VCaP (cell line): Measurements from ENCODE around the gene UBE2I.

Experiments
- H3K27ac ChIP-seq: fragments of 450-650 bp; 2 replicates; pipeline ENCODE4 v1.5.1; 2017
- TF ChIP-seq, protein P1 (sequence below): fragments of 450-650 bp; conservative IDR thresholded peaks from 2 replicates; pipeline ENCODE4 v1.5.1; 2017; ENCODE audit warnings: mild to moderate bottlenecking, moderate library complexity

Gene UBE2I

DNA sequence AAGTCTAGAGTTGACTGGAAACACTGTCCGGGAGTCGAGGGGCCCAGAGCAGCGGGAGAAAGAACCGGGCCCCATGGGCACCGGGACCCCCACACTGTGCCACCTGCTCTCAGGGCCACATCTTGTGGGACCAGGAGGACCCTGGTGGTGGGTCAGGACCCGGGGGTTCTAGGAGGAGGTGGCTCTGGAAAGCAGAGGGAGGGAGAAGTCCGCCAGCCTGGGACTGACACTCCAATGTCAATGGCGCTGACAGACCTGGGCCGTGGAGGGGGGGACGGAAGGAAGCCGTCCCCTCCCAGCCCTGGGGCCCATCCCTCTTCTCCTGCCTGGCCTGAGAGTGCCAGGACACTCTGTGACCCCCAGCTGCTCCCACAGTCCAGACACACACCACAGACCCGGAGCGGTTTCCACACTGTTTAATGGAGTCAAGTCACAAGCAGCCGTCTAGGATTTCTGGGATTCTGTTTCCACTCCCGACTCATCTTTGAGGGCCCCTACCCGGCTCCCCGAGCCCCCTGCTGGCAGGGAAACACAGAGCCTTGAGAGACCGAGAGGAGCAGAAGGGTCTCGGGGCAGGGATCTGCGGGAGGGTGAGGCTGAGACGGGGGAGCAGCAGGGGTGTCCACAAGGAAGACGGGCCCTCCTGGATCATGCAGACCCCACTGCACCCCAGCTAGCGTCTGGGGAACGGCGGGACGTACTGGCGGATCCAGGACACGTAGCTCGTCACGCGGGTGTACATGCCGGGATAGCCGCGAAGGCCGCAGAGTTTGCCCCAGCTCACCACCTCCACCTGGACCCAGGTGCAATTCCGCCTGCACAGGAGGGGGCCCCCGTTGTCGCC, 23.5 kb upstream of the UBE2I start:
- TF ChIP-seq, protein P1, sequence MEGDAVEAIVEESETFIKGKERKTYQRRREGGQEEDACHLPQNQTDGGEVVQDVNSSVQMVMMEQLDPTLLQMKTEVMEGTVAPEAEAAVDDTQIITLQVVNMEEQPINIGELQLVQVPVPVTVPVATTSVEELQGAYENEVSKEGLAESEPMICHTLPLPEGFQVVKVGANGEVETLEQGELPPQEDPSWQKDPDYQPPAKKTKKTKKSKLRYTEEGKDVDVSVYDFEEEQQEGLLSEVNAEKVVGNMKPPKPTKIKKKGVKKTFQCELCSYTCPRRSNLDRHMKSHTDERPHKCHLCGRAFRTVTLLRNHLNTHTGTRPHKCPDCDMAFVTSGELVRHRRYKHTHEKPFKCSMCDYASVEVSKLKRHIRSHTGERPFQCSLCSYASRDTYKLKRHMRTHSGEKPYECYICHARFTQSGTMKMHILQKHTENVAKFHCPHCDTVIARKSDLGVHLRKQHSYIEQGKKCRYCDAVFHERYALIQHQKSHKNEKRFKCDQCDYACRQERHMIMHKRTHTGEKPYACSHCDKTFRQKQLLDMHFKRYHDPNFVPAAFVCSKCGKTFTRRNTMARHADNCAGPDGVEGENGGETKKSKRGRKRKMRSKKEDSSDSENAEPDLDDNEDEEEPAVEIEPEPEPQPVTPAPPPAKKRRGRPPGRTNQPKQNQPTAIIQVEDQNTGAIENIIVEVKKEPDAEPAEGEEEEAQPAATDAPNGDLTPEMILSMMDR = no peak
- H3K27ac ChIP-seq = no peak overlapping the region

DNA sequence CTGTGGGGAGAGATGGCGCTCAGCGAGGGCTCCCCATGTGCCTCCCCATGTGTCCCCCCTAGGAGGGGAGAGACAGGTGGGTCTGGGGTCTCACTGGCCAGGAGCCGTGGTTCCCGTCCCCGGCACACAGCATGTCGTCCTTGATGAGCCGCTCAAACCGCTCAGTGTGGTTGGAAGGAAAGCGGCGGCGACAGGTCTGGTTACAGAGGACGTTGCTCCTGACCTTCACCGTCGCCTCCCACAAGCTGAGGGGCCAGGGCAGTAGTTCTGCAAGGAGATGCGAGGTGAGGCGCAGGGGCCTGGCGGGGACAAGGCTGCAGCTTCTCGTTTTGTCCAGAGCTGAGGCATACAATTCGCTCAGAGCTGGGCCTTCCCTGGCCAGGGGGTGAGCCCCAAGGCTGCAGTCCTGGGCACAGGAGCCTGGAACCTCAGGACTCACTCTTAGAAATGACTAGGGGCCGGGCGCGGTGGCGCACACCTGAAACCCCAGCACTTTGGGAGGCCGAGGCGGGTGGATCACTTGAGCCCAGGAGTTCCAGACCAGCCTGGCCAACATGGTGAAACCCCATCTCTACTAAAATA, 22.8 kb upstream of the UBE2I start:
- no peak overlapping the region for H3K27ac ChIP-seq
- TF ChIP-seq, protein P1 = no peak

DNA sequence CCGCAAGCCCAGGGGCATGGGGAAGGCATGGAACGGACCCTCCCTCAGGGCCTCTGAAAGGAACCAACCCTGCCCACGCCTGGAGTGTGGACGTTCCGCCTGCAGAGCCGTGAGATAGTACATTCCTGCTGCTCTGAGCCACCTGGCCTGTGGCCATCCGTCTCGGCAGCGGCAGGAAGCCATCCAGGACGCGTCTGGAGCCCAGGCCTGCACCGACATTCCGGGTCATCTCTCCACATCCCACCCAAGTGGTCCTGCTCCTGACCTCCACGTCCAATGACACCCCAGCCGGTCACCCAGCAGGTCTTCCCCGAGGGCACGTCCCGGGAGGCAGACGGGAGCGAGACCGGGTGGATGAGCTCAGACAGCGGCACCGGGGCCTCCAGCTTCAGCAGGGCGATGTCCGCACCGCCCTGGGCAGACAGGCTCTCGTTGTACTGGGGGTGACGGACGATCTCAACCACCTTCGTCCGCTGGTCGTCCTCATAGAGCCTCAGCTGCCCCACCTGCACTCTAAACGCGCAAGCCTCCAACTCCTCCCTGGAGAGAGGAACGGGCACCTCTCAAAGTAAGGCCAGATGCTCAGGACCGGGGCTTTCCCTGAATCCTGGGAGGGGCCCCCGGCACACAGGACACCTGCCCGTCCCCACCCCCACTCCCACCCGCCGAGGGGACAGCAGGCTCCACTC, 21.3 kb upstream of the UBE2I start:
- TF ChIP-seq, protein P1 = no peak
- H3K27ac ChIP-seq = no peak overlapping the region

DNA sequence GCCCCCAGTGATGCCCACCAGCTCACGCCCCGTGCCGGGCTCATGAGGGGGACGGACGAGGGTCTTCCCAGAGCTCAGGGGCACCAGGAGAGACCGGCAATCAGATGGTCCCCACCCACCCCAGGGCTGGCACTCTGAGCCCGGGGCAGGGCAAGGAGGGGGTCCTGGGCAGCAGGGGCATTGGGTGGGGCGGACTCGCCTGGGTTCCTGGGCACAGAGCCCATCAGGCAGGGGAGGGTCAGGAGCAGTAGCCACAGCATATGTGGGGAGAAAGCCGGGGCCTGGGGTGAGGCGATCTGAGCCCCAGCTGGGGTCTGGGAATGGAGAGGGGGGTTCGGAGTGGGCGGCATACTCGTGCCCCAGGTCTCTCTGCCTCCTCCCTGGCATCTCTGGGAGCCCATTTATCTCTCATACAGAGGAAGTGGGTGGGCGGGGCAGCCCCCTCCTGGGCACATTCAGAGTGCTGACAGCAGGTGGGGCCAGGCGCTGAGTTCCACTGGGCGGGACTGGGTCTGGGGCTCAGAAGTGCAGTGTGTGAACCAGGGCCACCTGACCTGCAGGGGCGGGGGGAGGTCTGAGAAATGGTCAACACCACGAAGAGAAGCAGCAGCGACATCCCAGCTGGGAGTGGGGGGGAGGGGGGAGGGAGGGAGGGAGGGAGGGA, 20.5 kb upstream of the UBE2I start:
- H3K27ac ChIP-seq = no peak overlapping the region
- TF ChIP-seq, protein P1 = no peak

DNA sequence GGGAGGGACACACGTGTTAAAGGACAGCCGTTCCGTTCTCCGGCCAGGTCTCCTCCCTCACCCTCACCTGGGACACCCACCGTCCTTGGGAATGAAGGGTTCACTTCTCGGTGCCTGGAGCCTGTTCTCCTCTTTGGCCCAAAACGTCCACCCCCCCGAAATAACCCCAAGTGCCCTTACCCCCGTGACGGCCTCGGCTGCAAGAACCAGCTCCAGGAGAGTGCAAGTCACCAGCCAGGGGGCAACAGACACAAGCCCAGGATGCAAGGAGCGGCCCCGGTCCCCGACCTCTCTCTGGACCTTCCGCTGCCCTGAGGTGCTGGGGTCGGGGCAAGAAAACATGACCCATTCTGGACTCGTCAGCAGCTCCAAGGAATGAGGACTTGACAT, 20.0 kb upstream of the UBE2I start:
- H3K27ac ChIP-seq = no peak overlapping the region
- TF ChIP-seq, protein P1 = no peak

DNA sequence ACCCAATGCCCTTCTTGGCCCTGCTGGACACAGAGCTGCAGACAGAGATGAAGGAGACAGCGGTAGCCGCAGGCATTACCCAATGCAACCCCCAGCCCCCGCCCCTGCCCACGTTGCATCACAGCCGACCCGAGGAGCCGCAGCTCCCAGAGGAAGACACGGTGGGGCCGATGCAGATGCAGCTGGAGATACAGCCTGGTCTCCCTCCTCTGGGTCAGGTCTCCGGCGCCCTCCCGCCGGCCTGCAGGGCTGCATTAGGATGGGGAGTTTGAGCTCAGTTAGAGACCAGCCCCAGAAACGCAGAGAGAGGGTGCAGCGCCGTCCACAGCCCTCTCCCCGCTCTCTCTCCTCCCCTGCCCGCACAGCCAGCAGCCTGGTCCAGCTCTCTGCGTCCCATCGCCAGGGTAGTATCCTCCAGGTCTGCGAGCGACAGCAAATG, 19.4 kb upstream of the UBE2I start:
- no peak overlapping the region for H3K27ac ChIP-seq

More for the DNA sequence above, 19.4 kb upstream of the UBE2I start:
- TF ChIP-seq, protein P1 = no peak
